D341Med (cell line): ENCODE results near the gene MYCBPAP.

Experiments
- DNase-seq: peaks from one replicate; pipeline ENCODE4 v3.0.0; 2012; ENCODE audit warnings: low spot score

Gene MYCBPAP

DNA sequence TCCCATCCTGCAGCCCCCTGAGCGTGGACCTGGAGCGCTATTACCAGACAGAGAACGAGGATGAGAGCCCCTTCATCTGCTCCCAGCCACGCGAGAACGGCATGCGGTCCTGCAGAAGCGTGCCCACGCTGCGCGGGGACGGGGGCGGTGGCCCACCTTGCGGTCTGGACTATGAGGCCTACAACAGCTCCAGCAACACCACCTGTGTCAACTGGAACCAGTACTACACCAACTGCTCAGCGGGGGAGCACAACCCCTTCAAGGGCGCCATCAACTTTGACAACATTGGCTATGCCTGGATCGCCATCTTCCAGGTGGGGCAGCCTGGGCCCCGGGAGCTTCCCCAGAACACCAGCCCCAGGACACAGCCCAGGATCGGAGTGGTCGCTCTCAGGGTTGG, 64.3 kb downstream of the MYCBPAP start:
- DNase-seq, result no peak

DNA sequence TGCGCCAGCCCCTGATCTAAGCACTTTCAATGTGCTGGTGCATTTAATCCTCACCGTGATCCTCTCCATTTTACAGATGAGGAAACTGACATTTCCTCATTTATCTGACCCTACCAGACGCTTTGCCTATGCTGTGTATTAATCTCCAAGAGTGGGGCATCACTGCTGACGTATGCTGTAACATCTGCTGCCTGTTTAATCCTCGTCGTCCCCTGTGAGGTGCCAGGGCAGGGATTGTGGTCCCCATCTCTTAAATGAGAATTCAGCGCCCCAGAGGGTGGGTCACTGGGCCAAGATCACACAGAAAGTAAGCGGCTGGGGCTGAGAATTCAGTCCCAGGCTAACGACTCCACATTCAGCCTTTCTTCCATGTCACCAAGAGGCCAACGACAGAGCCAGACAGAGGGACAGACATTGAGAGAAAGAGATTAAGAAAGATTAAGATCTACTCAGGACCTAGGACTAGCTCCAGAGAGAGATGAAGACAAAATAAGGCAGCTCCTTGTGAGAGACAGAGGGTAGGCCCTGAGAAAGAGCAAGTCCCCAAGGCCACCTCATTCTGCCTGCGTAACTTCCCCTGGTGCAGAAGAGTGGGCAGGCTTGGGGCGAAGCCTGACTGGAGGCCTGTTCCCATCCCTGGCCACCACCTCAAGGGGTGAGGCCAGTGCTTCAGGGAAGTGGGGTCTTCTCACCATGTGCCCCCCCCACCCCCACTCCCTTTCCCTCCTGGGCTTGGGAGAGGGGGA, 65.8 kb downstream of the MYCBPAP start:
- DNase-seq, result peak; percentile 89

DNA sequence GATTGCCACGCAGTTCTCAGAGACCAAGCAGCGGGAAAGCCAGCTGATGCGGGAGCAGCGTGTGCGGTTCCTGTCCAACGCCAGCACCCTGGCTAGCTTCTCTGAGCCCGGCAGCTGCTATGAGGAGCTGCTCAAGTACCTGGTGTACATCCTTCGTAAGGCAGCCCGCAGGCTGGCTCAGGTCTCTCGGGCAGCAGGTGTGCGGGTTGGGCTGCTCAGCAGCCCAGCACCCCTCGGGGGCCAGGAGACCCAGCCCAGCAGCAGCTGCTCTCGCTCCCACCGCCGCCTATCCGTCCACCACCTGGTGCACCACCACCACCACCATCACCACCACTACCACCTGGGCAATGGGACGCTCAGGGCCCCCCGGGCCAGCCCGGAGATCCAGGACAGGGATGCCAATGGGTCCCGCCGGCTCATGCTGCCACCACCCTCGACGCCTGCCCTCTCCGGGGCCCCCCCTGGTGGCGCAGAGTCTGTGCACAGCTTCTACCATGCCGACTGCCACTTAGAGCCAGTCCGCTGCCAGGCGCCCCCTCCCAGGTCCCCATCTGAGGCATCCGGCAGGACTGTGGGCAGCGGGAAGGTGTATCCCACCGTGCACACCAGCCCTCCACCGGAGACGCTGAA, 67.5 kb downstream of the MYCBPAP start:
- no peak for DNase-seq

DNA sequence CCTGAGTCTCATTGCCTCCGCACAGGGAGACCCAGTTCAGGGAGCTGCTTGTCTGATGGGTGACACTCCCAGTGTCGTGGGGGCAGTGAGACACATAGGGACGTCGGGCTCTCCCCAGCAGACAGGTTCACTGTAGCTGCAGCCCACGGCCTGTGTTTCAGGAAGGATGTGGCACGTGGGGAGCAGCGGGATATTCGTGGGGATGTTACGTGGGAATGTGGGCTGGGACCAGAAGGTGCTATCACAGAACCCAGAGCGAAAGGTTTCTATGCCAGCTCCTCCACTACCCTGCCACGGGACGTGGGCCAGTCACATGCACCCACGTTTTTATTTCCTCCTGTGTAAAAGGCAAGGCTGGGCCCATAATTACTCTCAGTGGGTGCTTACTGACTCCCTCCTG, 68.6 kb downstream of the MYCBPAP start:
- no peak for DNase-seq

DNA sequence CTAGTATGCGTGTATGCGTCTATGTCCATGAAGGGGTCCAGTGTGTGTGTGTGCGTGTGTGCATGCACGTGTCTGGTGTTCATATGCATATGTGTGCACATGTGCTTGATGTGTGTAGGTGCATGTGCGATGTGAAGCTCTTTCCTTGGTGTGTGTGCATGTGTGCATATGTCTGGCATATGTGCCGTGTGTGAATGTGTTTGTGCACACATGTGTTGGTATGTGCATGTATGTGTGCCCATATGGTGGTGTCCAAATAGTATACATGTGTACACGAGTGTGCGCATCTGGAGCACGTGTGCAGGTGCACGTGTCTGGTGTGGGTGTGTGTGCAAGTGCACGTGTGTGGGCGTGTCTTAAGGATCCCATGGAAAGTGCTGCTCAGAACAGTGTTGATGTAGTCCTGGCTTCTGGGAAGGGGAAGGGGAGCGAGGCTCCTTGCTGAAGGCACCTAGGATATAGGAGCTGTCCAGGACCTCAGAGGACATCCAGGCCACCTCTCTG, 69.3 kb downstream of the MYCBPAP start:
- no peak for DNase-seq

DNA sequence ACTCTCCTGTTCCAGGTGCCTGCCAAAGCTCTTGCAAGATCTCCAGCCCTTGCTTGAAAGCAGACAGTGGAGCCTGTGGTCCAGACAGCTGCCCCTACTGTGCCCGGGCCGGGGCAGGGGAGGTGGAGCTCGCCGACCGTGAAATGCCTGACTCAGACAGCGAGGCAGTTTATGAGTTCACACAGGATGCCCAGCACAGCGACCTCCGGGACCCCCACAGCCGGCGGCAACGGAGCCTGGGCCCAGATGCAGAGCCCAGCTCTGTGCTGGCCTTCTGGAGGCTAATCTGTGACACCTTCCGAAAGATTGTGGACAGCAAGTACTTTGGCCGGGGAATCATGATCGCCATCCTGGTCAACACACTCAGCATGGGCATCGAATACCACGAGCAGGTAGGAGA, 69.9 kb downstream of the MYCBPAP start:
- no peak for DNase-seq

DNA sequence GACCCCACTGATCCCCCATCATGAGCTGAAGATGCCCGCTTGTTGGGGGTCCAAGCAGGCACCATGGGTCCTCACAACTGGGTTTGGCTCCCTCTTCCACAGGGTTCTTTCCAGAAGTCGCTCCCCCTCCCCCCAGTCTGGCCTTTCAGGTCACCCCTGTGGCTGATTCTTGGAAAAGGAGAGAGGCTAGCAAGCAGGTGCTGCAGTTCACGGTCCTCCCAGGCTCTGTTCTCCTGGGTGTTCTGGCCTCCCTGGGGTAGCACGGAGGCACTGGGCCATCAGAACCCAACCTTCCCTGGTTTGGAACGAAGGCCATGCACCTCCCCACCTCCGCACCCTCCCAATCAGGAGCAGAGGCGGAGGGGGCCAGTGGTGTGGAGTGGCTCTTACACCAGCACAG, 71.2 kb downstream of the MYCBPAP start:
- DNase-seq, result no peak

DNA sequence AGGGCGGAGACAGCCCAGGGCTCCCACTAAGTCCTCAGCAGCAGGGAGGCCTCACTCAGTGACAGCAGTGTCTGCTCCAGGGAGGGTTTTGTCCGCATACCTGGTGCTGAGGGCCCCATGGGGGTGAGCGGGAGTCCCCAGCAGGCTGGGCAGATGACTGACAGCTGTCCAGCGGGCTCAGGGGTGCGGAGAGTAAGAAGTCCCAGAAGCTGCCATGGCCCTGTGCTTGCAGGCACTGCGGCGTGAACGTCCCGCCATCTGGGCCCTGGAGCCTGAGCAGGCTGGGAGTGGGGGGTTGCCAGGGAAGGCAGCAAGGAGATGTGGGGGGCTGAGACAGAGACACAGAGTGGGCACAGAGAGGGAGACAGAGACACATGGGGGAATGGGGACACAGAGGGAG, 72.4 kb downstream of the MYCBPAP start:
- no peak for DNase-seq
